ENCODE results near the gene THPO. TPM values are rescaled to one million over a fixed set of nuclear protein-coding genes. Genes with fewer than 3 reads are reported as not detected.

Gene THPO
- total and polyA plus RNA-seq, 12 donors, result 0.16 to 1.3 (median 0.56) TPM; not detected in 3

DNA sequence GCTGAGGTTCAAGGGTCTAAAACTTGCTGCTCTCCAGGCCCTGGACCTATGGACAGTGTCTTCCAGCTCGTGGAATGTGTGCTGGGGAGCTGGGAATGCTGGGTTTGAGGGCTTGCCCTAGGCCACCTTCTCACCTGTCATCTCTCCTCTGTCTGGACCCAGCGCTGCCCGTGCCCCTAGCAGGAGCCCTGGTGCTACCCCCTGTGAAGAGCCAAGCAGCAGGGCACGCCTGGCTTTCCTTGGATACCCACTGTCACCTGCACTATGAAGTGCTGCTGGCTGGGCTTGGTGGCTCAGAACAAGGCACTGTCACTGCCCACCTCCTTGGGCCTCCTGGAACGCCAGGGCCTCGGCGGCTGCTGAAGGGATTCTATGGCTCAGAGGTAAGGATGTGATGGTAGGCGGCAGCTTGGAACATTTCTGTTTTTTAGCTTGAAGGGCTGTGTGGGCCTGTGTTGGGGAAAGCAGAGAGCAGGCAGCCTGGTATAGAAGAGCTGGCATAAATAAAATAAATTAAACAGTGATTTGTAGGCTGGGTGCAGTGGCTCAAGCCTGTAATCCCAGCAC, 6.9 kb upstream of the THPO start:
- Histone ChIP-seq H3K4me3 (no peak overlapping the region), H3K4me1 (peaks cover 3 to 17% (median 15%) of the 10 kb centered on the region in 9 donors), H3K27me3 (peaks cover 0 to 49% (median 32%) of the 10 kb centered on the region in 7 donors), H3K36me3 (peaks cover 0 to 39% (median 0%) of the 10 kb centered on the region in 9 donors), H3K9me3 (no peaks in the 10 kb centered on the region), H3K27ac (no peak overlapping the region)
- TF ChIP-seq, protein P1, sequence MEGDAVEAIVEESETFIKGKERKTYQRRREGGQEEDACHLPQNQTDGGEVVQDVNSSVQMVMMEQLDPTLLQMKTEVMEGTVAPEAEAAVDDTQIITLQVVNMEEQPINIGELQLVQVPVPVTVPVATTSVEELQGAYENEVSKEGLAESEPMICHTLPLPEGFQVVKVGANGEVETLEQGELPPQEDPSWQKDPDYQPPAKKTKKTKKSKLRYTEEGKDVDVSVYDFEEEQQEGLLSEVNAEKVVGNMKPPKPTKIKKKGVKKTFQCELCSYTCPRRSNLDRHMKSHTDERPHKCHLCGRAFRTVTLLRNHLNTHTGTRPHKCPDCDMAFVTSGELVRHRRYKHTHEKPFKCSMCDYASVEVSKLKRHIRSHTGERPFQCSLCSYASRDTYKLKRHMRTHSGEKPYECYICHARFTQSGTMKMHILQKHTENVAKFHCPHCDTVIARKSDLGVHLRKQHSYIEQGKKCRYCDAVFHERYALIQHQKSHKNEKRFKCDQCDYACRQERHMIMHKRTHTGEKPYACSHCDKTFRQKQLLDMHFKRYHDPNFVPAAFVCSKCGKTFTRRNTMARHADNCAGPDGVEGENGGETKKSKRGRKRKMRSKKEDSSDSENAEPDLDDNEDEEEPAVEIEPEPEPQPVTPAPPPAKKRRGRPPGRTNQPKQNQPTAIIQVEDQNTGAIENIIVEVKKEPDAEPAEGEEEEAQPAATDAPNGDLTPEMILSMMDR (IDR thresholded peaks at IDR 0.05), result no peak
- ATAC-seq (no peak), DNase-seq (no peak)
- WGBS, 2 donors, result 93 to 96% methylated on average over 8 of the region's 8 CpGs
- intact Hi-C loops (cut with DNase I), result loop anchor here in 1 of 10 donors (10.0 kb wide), 1 partner anchor 390 kb away; no protein-coding TSS in a partner anchor

DNA sequence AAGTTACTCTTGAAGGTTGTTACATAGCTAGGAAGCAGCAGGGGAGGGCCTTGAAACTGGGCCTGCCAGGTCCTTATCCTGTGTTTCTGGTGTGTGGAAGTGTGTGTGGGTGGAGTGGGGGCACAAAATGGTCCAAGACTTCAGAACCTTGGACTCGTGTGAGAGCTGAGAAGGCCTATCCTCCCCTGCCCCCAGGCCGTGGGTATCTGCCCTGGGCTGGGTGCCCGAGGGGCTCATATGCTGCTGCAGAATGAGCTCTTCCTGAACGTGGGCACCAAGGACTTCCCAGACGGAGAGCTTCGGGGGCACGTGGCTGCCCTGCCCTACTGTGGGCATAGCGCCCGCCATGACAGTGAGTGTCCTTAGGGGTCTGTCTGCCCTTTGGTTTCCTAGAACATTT, 6.3 kb upstream of the THPO start:
- DNase-seq (no peak), ATAC-seq (no peak)
- Histone ChIP-seq H3K27me3 (peaks cover 0 to 52% (median 32%) of the 10 kb centered on the region in 7 donors), H3K27ac (no peak overlapping the region), H3K9me3 (no peaks in the 10 kb centered on the region), H3K4me3 (no peak overlapping the region), H3K36me3 (peaks cover 0 to 39% (median 0%) of the 10 kb centered on the region in 9 donors), H3K4me1 (peaks cover 3 to 18% (median 15%) of the 10 kb centered on the region in 9 donors)
- intact Hi-C loops (cut with DNase I), result loop anchor here in 1 of 10 donors (10.0 kb wide), 1 partner anchor 390 kb away; no protein-coding TSS in a partner anchor
- 83 to 88% methylated on average over 9 of the region's 9 CpGs for WGBS, 2 donors
- TF ChIP-seq, protein P1 (IDR thresholded peaks at IDR 0.05), result no peak

DNA sequence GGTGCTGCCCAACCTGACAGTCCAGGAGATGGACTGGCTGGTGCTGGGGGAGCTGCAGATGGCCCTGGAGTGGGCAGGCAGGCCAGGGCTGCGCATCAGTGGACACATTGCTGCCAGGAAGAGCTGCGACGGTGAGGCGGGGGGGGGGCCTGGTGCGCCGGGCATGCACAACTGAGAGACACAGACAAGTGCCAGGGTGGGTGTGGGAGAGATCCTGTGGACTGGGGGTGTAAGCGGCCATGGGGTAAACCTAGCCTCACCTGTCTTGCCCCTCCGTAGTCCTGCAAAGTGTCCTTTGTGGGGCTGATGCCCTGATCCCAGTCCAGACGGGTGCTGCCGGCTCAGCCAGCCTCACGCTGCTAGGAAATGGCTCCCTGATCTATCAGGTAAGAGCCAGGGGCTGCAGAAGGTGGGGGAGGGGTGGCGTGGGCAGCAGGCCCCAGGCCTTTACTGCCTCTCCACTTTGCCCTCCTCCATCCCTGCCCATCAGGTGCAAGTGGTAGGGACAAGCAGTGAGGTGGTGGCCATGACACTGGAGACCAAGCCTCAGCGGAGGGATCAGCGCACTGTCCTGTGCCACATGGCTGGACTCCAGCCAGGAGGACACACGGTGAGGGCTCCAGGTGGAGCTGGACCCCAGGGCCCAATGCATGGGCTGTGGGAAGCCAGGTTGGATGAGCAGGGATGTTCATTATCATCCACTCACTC, 5.2 kb upstream of the THPO start:
- TF ChIP-seq, protein P1 (IDR thresholded peaks at IDR 0.05), result no peak
- no peak overlapping the region for H3K4me3 ChIP-seq
- no peak for DNase-seq
- no peak overlapping the region for H3K27ac ChIP-seq
- peaks cover 0 to 31% (median 0%) of the 10 kb centered on the region in 9 donors for H3K36me3 ChIP-seq
- H3K27me3 ChIP-seq, result peaks cover 0 to 63% (median 41%) of the 10 kb centered on the region in 7 donors
- H3K9me3 ChIP-seq, result no peaks in the 10 kb centered on the region
- intact Hi-C loops (cut with DNase I), result loop anchor here in 1 of 10 donors (10.0 kb wide), 1 partner anchor 392 kb away; no protein-coding TSS in a partner anchor
- no peak for ATAC-seq
- H3K4me1 ChIP-seq, result peaks cover 3 to 29% (median 18%) of the 10 kb centered on the region in 9 donors
- 96 to 97% methylated on average over 15 of the region's 15 CpGs for WGBS, 2 donors

DNA sequence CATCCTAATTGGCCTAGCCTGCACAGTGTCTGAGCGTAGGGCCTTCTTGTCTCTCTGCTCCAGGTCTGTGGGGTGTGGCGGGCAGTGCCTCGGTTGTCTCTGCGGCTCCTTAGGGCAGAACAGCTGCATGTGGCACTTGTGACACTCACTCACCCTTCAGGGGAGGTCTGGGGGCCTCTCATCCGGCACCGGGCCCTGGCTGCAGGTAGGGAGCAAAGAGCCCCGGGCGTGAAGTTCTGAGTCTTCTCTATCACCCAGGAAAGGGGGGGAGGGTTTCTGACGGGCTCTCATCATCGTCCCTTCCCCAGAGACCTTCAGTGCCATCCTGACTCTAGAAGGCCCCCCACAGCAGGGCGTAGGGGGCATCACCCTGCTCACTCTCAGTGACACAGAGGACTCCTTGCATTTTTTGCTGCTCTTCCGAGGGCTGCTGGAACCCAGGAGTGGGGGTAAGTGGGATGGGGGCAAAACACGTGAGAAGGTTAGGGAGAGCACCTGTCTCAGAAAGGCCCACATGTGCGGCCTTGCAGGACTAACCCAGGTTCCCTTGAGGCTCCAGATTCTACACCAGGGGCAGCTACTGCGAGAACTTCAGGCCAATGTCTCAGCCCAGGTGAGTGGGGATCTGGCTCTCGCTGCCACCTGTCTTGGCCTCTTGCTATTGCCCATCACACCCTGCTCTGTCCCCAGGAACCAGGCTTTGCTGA, 4.5 kb upstream of the THPO start:
- DNase-seq (no peak), ATAC-seq (no peak)
- Histone ChIP-seq H3K4me3 (no peak overlapping the region), H3K27me3 (peaks cover 0 to 71% (median 48%) of the 10 kb centered on the region in 7 donors), H3K36me3 (peaks cover 0 to 31% (median 0%) of the 10 kb centered on the region in 9 donors), H3K4me1 (peaks cover 7 to 36% (median 21%) of the 10 kb centered on the region in 9 donors), H3K9me3 (no peaks in the 10 kb centered on the region), H3K27ac (no peak overlapping the region)
- TF ChIP-seq, protein P1 (IDR thresholded peaks at IDR 0.05), result no peak
- intact Hi-C loops (cut with DNase I), result loop anchor here in 1 of 10 donors (10.0 kb wide), 1 partner anchor 392 kb away; no protein-coding TSS in a partner anchor
- WGBS, 2 donors, result 86 to 94% methylated on average over 16 of the region's 16 CpGs

Measured in heart right ventricle (tissue), 16 donors.